ENCODE data around the gene SENP7.
"Not testable (repeated sequence)": the region's sequence is repeated elsewhere in the genome, so short reads cannot be mapped to it uniquely, and the experiment has no call there.

Gene SENP7

GRCh38 chr3:101527441-101527840 lies 14.4 kb upstream of the SENP7 start:
- FAIRE-seq, result no peak

- no peak for FAIRE-seq
These were observed 8.2 kb upstream of the SENP7 start for GRCh38 chr3:101521211-101521701.

- no peak for FAIRE-seq
These were observed 6.8 kb upstream of the SENP7 start for GRCh38 chr3:101519685-101520365.

- no peak for FAIRE-seq
These were observed 5.4 kb upstream of the SENP7 start for GRCh38 chr3:101518421-101518871.

- FAIRE-seq, result no peak
These were observed 491 bp upstream of the SENP7 start for GRCh38 chr3:101513419-101513986.

- peak; percentile 73 for FAIRE-seq
These were observed 691 bp downstream of the SENP7 start for GRCh38 chr3:101512396-101512645.

GRCh38 chr3:101509811-101510210 lies 3.2 kb downstream of the SENP7 start:
- FAIRE-seq, result peak; percentile 27

- FAIRE-seq, result no peak
These were observed 3.7 kb downstream of the SENP7 start for GRCh38 chr3:101509281-101509680.

GRCh38 chr3:101501783-101502182 lies 11.2 kb downstream of the SENP7 start:
- no peak for FAIRE-seq

- FAIRE-seq, result no peak
These were observed 12.8 kb downstream of the SENP7 start for GRCh38 chr3:101500208-101500607.

- FAIRE-seq, result no peak
These were observed 15.2 kb downstream of the SENP7 start for GRCh38 chr3:101497803-101498202.

GRCh38 chr3:101495552-101495951 lies 17.5 kb downstream of the SENP7 start:
- FAIRE-seq, result no peak

- FAIRE-seq, result no peak
These were observed 28.0 kb downstream of the SENP7 start for GRCh38 chr3:101484805-101485620.

GRCh38 chr3:101478980-101479379 lies 34.0 kb downstream of the SENP7 start:
- FAIRE-seq, result no peak

GRCh38 chr3:101474841-101475552 lies 38.0 kb downstream of the SENP7 start:
- FAIRE-seq, result not testable (repeated sequence)

GRCh38 chr3:101468676-101469075 lies 44.3 kb downstream of the SENP7 start:
- not testable (repeated sequence) for FAIRE-seq

- FAIRE-seq, result not testable (repeated sequence)
These were observed 45.7 kb downstream of the SENP7 start for GRCh38 chr3:101467310-101467663.

- no peak for FAIRE-seq
These were observed 46.3 kb downstream of the SENP7 start for GRCh38 chr3:101466465-101467309.

GRCh38 chr3:101464235-101464634 lies 48.8 kb downstream of the SENP7 start:
- no peak for FAIRE-seq

GRCh38 chr3:101461451-101461850 lies 51.6 kb downstream of the SENP7 start:
- no peak for FAIRE-seq

GRCh38 chr3:101458387-101458786 lies 54.6 kb downstream of the SENP7 start:
- FAIRE-seq, result no peak

- no peak for FAIRE-seq
These were observed 58.4 kb downstream of the SENP7 start for GRCh38 chr3:101454629-101455028.
